Calu3 (cell line): ENCODE results near the gene PRPF38A. TPM values are rescaled to one million over a fixed set of nuclear protein-coding genes. Genes with fewer than 3 reads are reported as not detected.
"Not testable (repeated sequence)": the region's sequence is repeated elsewhere in the genome, so short reads cannot be mapped to it uniquely, and the experiment has no call there.

Source experiments
- BruUV-seq: library from RNA; stranded (reverse); fragments of 400-500 nt; replicated peaks from 2 replicates; lab custom pipeline; 2021; lab: Mats Ljungman, UMichigan
- CTCF ChIA-PET: fragments of 300-600 bp; sonication (Branson Sonifier 250); formaldehyde crosslinking; loops from one replicate; lab custom pipeline; 2022; ENCODE audit warnings: antibody characterized with exemption; lab: Charles Lee
- DNase-seq: peaks from one replicate; pipeline ENCODE4 v3.0.0; 2022
- H3K27ac Mint-ChIP-seq: one replicate; pipeline ENCODE4 v1.8.0; 2022; ENCODE audit warnings: mixed read lengths; ENCODE audit not compliant: unreplicated experiment
- H3K27me3 Mint-ChIP-seq: one replicate; pipeline ENCODE4 v1.8.0; 2022; ENCODE audit warnings: mixed read lengths; ENCODE audit not compliant: unreplicated experiment
- H3K36me3 Mint-ChIP-seq: one replicate; pipeline ENCODE4 v1.8.0; 2022; ENCODE audit warnings: mild to moderate bottlenecking, moderate library complexity, mixed read lengths; ENCODE audit not compliant: insufficient read depth, unreplicated experiment
- H3K4me1 Mint-ChIP-seq: one replicate; pipeline ENCODE4 v1.8.0; 2022; ENCODE audit warnings: mild to moderate bottlenecking, low read depth, mixed read lengths; ENCODE audit not compliant: unreplicated experiment
- H3K4me3 Mint-ChIP-seq: one replicate; pipeline ENCODE4 v1.8.0; 2022; ENCODE audit warnings: mild to moderate bottlenecking, low read depth, moderate library complexity, mixed read lengths; ENCODE audit not compliant: unreplicated experiment
- H3K9me3 Mint-ChIP-seq: one replicate; pipeline ENCODE4 v1.8.0; 2022; ENCODE audit warnings: low read depth, mixed read lengths; ENCODE audit not compliant: unreplicated experiment
- intact Hi-C: fragments of 100-400 bp; cut with micrococcal nuclease; formaldehyde crosslinking; loops from one replicate; pipeline ENCODE4 v1.10.0; 2022; ENCODE audit not compliant: unreplicated experiment
- total RNA-seq: library from RNA; stranded (reverse); gene quantifications from 2 replicates; pipeline ENCODE4 v1.2.3, GENCODE V29; 2022
- TF ChIP-seq, protein P1 (sequence below): fragments of 200-600 bp; IDR thresholded peaks from one replicate; pipeline ENCODE4 v1.8.0; 2022; ENCODE audit warnings: antibody characterized with exemption; ENCODE audit not compliant: unreplicated experiment

PRPF38A gene
- total RNA-seq, 1 experiment from 2014 or later = 52.4 TPM

DNA sequence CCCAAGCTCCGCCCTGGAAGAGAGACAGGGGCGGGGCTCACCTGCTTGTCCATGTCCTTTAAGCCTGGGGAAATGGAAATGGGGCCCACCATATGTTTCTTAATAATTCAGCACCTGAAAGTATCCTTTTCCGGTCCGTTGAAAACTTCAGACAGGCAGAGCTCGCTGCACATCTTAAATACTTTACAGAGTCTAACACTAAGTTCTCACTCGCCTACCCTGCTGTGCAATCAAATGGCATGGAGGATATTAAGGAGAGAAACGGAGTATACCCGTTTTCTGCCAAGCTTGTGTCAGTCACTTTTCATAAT is 37.9 kb upstream of the PRPF38A start:
- H3K27me3 Mint-ChIP-seq = no peaks in the 10 kb centered on the region
- peaks cover 38% of the 10 kb centered on the region for H3K36me3 Mint-ChIP-seq
- BruUV-seq = no TSS peak
- TF ChIP-seq, protein P1, sequence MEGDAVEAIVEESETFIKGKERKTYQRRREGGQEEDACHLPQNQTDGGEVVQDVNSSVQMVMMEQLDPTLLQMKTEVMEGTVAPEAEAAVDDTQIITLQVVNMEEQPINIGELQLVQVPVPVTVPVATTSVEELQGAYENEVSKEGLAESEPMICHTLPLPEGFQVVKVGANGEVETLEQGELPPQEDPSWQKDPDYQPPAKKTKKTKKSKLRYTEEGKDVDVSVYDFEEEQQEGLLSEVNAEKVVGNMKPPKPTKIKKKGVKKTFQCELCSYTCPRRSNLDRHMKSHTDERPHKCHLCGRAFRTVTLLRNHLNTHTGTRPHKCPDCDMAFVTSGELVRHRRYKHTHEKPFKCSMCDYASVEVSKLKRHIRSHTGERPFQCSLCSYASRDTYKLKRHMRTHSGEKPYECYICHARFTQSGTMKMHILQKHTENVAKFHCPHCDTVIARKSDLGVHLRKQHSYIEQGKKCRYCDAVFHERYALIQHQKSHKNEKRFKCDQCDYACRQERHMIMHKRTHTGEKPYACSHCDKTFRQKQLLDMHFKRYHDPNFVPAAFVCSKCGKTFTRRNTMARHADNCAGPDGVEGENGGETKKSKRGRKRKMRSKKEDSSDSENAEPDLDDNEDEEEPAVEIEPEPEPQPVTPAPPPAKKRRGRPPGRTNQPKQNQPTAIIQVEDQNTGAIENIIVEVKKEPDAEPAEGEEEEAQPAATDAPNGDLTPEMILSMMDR = no peak
- peak overlapping the region; percentile 92 for H3K4me3 Mint-ChIP-seq
- intact Hi-C loops = loop anchor here (5.0 kb wide), 1 partner anchor 224 kb away; the partner anchor contains the start of gene ZFYVE9
- no peak for DNase-seq
- H3K27ac Mint-ChIP-seq = peak overlapping the region; percentile 73
- no peaks in the 10 kb centered on the region for H3K9me3 Mint-ChIP-seq
- CTCF ChIA-PET = interaction anchor here (0.6 to 1.9 kb wide), 8 partner anchors 17 to 245 kb away, joined by 3 to 8 read pairs (median 4); partner anchors contain the start of genes ORC1 and PRPF38A
- peaks cover 37% of the 10 kb centered on the region for H3K4me1 Mint-ChIP-seq

GRCh38 chr1:52367272-52367671 is 37.1 kb upstream of the PRPF38A start:
- CTCF ChIA-PET = interaction anchor here (1.0 to 1.9 kb wide), 2 partner anchors 22 to 37 kb away, joined by 3 to 8 read pairs; partner anchors contain the start of genes ORC1 and PRPF38A
- Mint-ChIP-seq H3K4me3 (no peak overlapping the region), H3K27me3 (no peaks in the 10 kb centered on the region), H3K27ac (no peak overlapping the region), H3K36me3 (peaks cover 32% of the 10 kb centered on the region), H3K4me1 (peaks cover 37% of the 10 kb centered on the region), H3K9me3 (no peaks in the 10 kb centered on the region)
- TF ChIP-seq, protein P1 = no peak
- DNase-seq = no peak
- intact Hi-C loops = loop anchor here (5.0 kb wide), 1 partner anchor 225 kb away; the partner anchor contains the start of gene ZFYVE9
- BruUV-seq = no TSS peak

GRCh38 chr1:52368383-52369172 is 35.8 kb upstream of the PRPF38A start:
- peak overlapping the region; percentile 73 for H3K4me3 Mint-ChIP-seq
- TF ChIP-seq, protein P1 = no peak
- DNase-seq = peak; percentile 84
- no peaks in the 10 kb centered on the region for H3K27me3 Mint-ChIP-seq
- H3K36me3 Mint-ChIP-seq = peaks cover 32% of the 10 kb centered on the region
- no peak overlapping the region for H3K27ac Mint-ChIP-seq
- peaks cover 37% of the 10 kb centered on the region for H3K4me1 Mint-ChIP-seq
- CTCF ChIA-PET = interaction anchor here (0.5 to 0.7 kb wide), 4 partner anchors 9 to 778 kb away, joined by 3 to 7 read pairs (median 3); no protein-coding TSS in a partner anchor
- intact Hi-C loops = loop anchor here (5.0 kb wide), 1 partner anchor 226 kb away; the partner anchor contains the start of gene ZFYVE9
- H3K9me3 Mint-ChIP-seq = no peaks in the 10 kb centered on the region
- no TSS peak for BruUV-seq

- BruUV-seq, H3K27me3 Mint-ChIP-seq, H3K9me3 Mint-ChIP-seq, H3K4me3 Mint-ChIP-seq, H3K27ac Mint-ChIP-seq, DNase-seq: not testable (repeated sequence)
- intact Hi-C loops = loop anchor here (5.0 kb wide), 1 partner anchor 228 kb away; the partner anchor contains the start of gene ZFYVE9
- CTCF ChIA-PET = interaction anchor here (0.6 kb wide), 2 partner anchors 107 to 183 kb away, joined by 3 read pairs; partner anchors contain the start of gene TUT4
- Mint-ChIP-seq H3K36me3 (peaks cover 26% of the 10 kb centered on the region), H3K4me1 (peaks cover 31% of the 10 kb centered on the region)
Observed at GRCh38 chr1:52369851-52370250, 34.6 kb upstream of the PRPF38A start.
